ENCODE results near the gene PDE9A.

DNA sequence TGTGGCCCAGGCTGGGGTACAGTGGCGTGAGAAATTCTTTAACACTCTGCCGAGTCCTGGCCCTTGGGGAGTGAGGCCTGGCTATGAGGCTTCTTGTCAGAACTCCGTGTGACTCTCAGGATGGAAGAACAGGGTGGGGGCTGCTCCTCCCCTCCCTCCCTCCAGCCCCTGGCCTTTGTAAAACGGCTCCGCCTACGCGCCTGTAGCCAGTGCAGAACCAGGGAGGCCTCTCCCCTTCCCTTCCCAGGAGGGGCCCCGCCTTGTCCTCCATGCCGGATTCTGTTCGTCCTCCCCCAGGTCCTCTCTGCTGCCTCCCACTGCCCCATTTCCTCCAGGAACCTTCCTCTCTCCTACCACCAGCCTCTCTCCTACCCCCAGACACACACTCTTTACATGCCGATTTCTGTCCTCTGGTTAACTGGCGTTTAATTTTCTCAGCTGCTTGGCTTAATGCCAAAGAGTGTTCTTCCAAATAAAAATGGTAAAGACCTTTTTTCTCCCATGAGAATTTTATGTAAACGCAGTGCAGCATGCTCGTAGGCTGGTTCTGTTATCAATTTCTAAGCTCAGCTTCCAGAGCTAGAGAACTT is 21.0 kb downstream of the PDE9A start:
- TF ChIP-seq, protein P1, sequence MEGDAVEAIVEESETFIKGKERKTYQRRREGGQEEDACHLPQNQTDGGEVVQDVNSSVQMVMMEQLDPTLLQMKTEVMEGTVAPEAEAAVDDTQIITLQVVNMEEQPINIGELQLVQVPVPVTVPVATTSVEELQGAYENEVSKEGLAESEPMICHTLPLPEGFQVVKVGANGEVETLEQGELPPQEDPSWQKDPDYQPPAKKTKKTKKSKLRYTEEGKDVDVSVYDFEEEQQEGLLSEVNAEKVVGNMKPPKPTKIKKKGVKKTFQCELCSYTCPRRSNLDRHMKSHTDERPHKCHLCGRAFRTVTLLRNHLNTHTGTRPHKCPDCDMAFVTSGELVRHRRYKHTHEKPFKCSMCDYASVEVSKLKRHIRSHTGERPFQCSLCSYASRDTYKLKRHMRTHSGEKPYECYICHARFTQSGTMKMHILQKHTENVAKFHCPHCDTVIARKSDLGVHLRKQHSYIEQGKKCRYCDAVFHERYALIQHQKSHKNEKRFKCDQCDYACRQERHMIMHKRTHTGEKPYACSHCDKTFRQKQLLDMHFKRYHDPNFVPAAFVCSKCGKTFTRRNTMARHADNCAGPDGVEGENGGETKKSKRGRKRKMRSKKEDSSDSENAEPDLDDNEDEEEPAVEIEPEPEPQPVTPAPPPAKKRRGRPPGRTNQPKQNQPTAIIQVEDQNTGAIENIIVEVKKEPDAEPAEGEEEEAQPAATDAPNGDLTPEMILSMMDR (IDR thresholded peaks at IDR 0.05) = no peak
- no peak for TF ChIP-seq EZH2 (IDR thresholded peaks at IDR 0.05; ENCODE audit: borderline replicate concordance, insufficient read depth, low read depth, low read length, poor library complexity, severe bottlenecking)
